D721Med (cell line): Measurements from ENCODE around the gene DDN.

Experiments used
- DNase-seq: peaks from one replicate; pipeline ENCODE4 v3.0.0; 2011; ENCODE audit warnings: low spot score; ENCODE audit not compliant: insufficient read length
- FAIRE-seq: peaks from 2 replicates; lab custom pipeline; 2011; peaks lifted over from hg19 to GRCh38; lab: Jason Lieb, UNC
- CTCF ChIP-seq: IDR thresholded peaks from 2 replicates; pipeline ENCODE4 v1.5.1; 2012; ENCODE audit warnings: mild to moderate bottlenecking, control low read depth; ENCODE audit not compliant: insufficient read depth; ENCODE audit errors: missing control alignments

The DDN gene

GRCh38 chr12:48956279-48957140 lies 42.7 kb downstream of the DDN start:
- TF ChIP-seq CTCF = no peak
- DNase-seq (no peak), FAIRE-seq (no peak)

GRCh38 chr12:48954841-48955501 lies 44.2 kb downstream of the DDN start:
- no peak for TF ChIP-seq CTCF
- DNase-seq (no peak), FAIRE-seq (no peak)

- DNase-seq (no peak), FAIRE-seq (no peak)
Observed at GRCh38 chr12:48954061-48954460, 45.1 kb downstream of the DDN start.

GRCh38 chr12:48952691-48953090 lies 46.5 kb downstream of the DDN start:
- no peak for TF ChIP-seq CTCF
- no peak for FAIRE-seq
- DNase-seq = no peak

More at GRCh38 chr12:48954061-48954460, 45.1 kb downstream of the DDN start:
- TF ChIP-seq CTCF = no peak

GRCh38 chr12:48947727-48948126 lies 51.4 kb downstream of the DDN start:
- TF ChIP-seq CTCF = no peak
- DNase-seq = no peak
- FAIRE-seq = no peak

- TF ChIP-seq CTCF = no peak
- no peak for DNase-seq
- FAIRE-seq = no peak
Observed at GRCh38 chr12:48946943-48947342, 52.2 kb downstream of the DDN start.

GRCh38 chr12:48946205-48946604 lies 53.0 kb downstream of the DDN start:
- no peak for FAIRE-seq
- TF ChIP-seq CTCF = no peak
- DNase-seq = no peak
